MV-4-11 (cell line): ENCODE measurements around the gene ENTPD2.
"Not testable (repeated sequence)": the region's sequence is repeated elsewhere in the genome, so short reads cannot be mapped to it uniquely, and the experiment has no call there.

Experiments used
- DNase-seq: peaks from one replicate; lab custom pipeline; 2025; lab: John Stamatoyannopoulos, UW

ENTPD2 gene

DNA sequence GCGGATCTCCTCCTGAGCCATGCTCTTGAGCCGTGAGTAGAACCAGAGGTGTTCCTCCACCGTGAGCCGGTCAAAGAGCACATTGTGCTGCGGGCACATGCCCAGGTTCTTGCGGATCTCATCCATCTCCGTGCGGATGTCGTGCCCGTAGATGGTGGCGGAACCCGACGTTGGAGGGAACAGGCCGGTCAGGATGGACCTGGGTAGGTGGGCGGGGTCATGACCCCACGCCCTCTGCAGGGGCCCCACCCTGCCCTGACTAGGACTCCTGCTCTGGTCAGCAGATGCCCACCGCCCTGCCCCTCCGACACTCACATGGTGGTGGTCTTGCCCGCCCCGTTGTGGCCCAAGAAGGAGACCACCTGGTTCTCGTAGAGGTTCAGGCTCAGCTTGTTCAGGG, 37.9 kb downstream of the ENTPD2 start:
- DNase-seq = no peak

- DNase-seq = no peak
These were observed 38.3 kb downstream of the ENTPD2 start for GRCh38 chr9:137015540-137015930.

DNA sequence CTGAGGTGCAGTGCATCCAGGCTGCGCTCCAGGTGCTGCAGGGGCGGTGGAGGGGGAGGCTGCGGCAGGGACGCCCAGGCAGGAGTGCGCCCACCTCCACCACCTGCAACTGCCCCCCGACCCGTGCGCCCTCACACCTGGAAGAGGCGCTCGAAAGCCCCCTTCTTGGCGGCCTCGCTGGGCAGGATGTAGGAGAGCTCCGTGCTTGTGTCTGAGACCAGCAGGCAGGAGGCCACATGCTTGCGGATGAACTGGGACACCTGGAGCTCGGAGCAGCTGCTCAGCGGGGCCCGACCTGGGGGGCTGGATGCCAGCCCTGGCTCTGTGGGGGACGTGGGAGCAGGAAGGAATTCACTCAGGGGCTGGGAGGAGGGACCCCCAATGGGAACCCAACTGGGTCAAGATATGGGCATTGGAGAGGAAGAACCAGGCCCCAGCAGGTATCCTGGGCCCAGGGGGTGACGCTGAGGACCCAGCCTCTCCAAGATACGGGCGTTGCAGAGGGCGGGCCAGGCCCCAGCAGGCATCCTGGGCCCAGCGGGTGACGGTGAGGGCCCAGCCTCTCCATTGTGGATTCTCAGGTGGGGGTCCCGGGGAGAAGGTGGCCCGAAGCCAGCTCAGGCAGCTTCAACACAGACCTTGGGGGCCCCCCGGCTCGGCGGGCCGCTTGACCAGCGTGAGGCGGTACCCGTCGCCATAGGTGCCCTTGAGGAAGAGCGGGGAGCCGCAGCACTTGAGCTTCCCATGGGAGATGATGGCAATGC, 38.9 kb downstream of the ENTPD2 start:
- DNase-seq = no peak

DNA sequence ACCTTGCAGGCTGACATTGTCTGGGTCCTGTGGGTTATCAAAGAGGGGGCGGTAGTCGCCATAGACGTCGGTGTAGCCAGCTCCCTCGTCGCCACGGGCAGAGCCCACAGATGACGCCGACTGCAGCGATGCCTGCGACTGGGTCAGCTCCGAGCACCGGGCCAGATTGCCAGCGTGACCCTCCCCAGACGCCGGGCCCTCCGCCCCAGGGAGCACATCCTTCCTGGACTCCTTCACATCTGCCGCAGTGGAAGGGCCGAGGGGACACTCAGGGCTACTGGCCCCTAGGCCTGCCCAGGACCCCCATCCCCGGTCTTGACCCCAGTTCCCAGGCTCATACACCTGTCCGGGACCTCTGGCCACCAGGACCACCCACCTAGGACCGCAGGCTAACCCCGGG, 39.7 kb downstream of the ENTPD2 start:
- no peak for DNase-seq

DNA sequence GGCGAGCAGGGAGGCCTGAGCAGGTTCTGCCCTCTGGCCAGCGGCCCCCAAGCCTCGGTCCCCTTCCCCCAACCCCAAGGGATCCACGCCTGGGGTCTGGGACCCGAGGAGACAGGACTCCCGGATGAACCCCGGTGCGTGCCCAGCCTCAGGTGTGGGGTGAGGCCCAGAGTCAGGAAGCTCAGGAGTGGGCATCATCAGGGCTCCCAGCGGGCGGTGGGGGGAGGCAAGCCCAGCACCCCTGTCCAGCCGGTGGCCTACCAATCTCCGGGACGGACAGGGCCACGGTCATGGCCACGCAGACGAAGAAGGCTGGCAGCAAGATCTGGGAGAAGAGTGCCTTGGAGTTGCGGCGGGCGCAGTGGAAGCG, 40.3 kb downstream of the ENTPD2 start:
- DNase-seq = no peak

DNA sequence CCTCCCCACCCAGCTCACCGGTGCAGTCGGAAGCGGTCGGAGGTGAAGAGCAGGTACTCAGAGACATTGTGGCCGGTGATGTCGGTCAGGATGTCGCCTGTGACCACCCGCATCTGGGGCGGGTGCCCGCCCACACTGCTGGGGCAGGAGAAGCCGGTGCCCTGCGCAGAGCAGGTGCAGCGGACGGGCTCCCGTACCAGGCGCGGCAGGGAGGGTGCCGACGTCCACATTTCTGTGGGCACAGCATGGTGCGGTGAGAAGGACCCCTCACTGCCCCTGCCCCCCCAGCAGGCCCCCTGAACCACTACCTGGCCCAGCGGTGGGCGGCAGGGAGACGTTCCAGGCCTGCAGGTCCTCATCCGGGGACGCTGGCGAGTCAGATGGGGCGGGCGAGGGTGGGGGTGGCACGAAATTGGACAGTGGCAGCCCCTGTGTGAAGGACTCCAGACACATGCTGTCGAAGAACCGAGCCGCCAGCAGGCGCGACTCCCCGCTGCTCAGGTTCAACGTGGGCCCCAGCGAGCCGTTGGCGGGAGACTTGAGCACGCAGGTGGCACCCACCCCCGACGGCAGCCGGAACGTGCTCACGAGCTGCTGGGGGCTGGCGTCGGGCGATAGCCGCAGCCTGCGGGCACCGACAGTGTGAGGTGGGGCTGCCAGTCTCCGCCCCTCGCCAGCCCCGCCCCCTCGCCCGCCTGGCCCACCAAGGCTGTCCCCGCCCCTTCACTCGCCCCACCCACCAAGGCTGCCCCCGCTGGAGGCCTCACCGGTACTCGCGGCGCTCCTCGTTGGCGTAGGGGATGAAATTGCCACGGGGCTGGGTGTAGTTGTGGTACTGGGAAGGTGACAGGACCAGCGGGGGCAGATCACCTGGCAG, 40.9 kb downstream of the ENTPD2 start:
- no peak for DNase-seq

DNA sequence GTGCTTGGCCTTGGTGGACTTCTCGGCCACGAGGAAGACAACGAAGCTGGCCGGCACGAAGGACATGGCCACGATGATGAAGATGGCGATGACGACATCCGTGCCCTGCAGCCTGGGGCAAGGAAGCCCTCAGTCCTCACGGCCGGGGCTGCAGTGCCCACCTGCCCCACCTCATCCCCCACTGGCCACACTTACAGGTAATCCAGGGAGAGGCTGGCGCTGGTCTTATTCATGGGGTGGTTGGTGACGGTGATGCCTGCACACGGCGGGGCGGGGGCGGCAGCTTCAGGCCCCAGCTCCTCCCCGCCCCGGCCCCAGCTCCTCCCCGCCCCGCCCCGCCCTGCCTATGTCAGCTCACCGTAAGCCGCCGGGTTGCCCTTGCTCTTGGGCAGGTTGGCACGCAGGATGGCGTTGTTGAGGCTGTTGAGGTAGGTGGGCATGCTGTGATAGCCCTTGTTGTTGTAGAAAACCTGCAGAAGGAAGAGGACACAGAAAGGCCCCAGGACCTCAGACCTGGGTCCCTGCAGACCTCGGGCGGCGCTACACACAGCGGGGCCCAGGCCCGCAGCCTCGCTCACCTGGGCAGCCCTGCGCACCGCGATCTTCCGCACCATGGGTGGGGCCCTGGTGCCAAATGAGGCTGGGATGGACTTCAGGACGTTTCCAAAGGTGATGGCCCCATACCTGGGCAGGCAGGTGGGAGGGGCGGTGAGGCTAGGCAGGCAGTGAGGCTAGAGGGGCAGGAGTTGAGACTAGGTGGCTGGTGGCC, 41.8 kb downstream of the ENTPD2 start:
- no peak for DNase-seq

GRCh38 chr9:137011156-137011555, 42.7 kb downstream of the ENTPD2 start:
- no peak for DNase-seq

- no peak for DNase-seq
These were observed 43.7 kb downstream of the ENTPD2 start for GRCh38 chr9:137009938-137010732.

DNA sequence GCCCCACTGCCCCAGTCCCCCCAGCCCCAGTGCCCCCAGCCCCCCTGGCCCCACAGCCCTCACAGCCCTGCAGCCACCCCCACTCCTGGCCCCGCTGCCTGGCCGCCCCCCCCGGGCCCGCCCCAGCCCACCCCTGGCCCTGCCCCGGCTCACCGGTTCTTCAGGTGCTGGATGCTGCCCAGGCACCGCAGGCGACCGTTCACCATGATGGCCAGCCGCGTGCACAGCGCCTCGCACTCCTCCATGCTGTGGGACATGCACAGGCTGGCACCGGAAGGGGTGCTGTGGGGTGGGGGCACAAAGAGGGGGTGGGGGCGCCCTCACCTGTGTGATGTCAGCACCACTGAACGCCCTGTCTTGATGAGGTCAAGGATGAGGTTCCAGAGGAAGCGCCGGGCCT, 44.6 kb downstream of the ENTPD2 start:
- no peak for DNase-seq

GRCh38 chr9:137008312-137008711, 45.5 kb downstream of the ENTPD2 start:
- no peak for DNase-seq

- DNase-seq = no peak
These were observed 46.0 kb downstream of the ENTPD2 start for GRCh38 chr9:137007816-137008270.

- DNase-seq = no peak
These were observed 46.6 kb downstream of the ENTPD2 start for GRCh38 chr9:137007108-137007815.

- peak; percentile 22 for DNase-seq
These were observed 47.5 kb downstream of the ENTPD2 start for GRCh38 chr9:137006116-137007003.

GRCh38 chr9:137004285-137004684, 49.6 kb downstream of the ENTPD2 start:
- not testable (repeated sequence) for DNase-seq

- no peak for DNase-seq
These were observed 51.2 kb downstream of the ENTPD2 start for GRCh38 chr9:137002646-137003041.

- no peak for DNase-seq
These were observed 51.8 kb downstream of the ENTPD2 start for GRCh38 chr9:137001857-137002645.

DNA sequence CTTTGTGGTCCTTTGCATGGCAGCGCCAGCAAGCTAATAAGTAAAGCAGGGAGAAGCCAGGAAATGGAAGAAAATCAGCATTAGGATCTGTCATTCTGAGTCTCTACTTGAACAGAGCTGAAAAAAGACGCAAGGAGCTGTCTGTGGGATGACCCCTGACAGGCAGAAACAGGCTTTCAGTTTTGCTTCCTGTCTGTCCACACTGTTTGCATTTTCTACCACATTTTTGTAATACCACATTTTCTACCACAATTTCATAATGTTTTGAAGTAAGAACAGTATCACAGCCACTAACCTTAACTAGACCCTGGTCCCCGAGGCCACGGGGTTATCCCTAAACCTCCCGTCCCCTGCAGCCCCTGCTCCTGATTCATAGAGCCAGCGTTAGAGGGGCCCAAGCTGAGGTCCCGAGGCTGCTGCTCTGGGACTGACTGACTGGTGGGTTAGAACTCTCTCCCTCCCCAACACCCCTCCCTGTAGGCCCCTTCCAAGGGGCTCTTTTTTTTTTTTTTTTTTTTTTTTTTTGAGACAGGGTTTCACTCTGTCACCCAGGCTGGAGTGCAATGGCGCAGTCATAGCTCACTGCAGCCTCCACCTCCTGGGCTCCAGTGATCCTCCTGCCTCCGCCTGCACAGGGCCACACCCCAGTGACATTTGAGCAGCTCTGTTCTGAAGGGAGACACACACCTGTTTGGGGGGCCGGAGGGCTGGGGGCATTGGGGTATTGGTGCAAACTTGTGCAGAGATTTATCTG, 53.5 kb downstream of the ENTPD2 start:
- peak; percentile 95 for DNase-seq
